HepG2 (cell line): Measurements from ENCODE around the gene THAP2. TPM values are rescaled to one million over a fixed set of nuclear protein-coding genes. Genes with fewer than 3 reads are reported as not detected.

Experiments
- ATF2 ChIP-seq: sonication (generic); formaldehyde crosslinking; IDR thresholded peaks from 2 replicates; pipeline ENCODE4 v1.4.0; 2020; ENCODE audit warnings: missing genetic modification reagents
- EP300 ChIP-seq, 3 experiments: sonication (generic) in 1 of 3; formaldehyde crosslinking in 1 of 3; IDR thresholded peaks; 2 replicates each; pipeline versions ENCODE4 v1.5.1 to v1.6.1; 2011 to 2020; ENCODE audit warnings: low read depth in 2 of 3, low read length in 2 of 3, borderline replicate concordance in 1 of 3, improper control_type of control experiment in 1 of 3, mild to moderate bottlenecking in 1 of 3, missing genetic modification reagents in 1 of 3, moderate library complexity in 1 of 3
- HINFP ChIP-seq: sonication (generic); formaldehyde crosslinking; IDR thresholded peaks from 2 replicates; pipeline ENCODE4 v1.4.0; 2020; ENCODE audit warnings: low read depth, mild to moderate bottlenecking, missing genetic modification reagents
- IRF2 ChIP-seq: IDR thresholded peaks from 2 replicates; pipeline ENCODE4 v1.6.1; 2018; ENCODE audit warnings: missing genetic modification reagents, missing compliant biosample characterization
- KDM4B ChIP-seq: sonication (generic); formaldehyde crosslinking; IDR thresholded peaks from 2 replicates; pipeline ENCODE4 v1.4.0; 2020; ENCODE audit warnings: missing genetic modification reagents
- NR0B2 ChIP-seq: sonication (generic); formaldehyde crosslinking; IDR thresholded peaks from 2 replicates; pipeline ENCODE4 v1.4.0; 2020; ENCODE audit warnings: mild to moderate bottlenecking, missing genetic modification reagents
- RORA ChIP-seq: sonication (generic); formaldehyde crosslinking; IDR thresholded peaks from 2 replicates; pipeline ENCODE4 v1.5.0; 2020; ENCODE audit warnings: mild to moderate bottlenecking, missing genetic modification reagents, moderate library complexity
- TEF ChIP-seq: sonication (generic); formaldehyde crosslinking; IDR thresholded peaks from 2 replicates; pipeline ENCODE4 v1.5.0; 2020; ENCODE audit warnings: missing genetic modification reagents
- TFE3 ChIP-seq: IDR thresholded peaks from 2 replicates; pipeline ENCODE4 v1.6.1; 2016
- TOPORS ChIP-seq: sonication (generic); formaldehyde crosslinking; IDR thresholded peaks from 2 replicates; pipeline ENCODE4 v1.8.0; 2023; ENCODE audit warnings: mild to moderate bottlenecking, missing genetic modification reagents
- ZBTB44 ChIP-seq: sonication (generic); formaldehyde crosslinking; IDR thresholded peaks from 2 replicates; pipeline ENCODE4 v1.4.0; 2020; ENCODE audit warnings: missing genetic modification reagents
- ZNF160 ChIP-seq: sonication (generic); formaldehyde crosslinking; IDR thresholded peaks from 2 replicates; pipeline ENCODE4 v1.8.0; 2022; ENCODE audit warnings: mild to moderate bottlenecking, inconsistent platforms, missing genetic modification reagents
- ZNF556 ChIP-seq: sonication (generic); formaldehyde crosslinking; IDR thresholded peaks from 2 replicates; pipeline ENCODE4 v1.4.0; 2020; ENCODE audit warnings: mild to moderate bottlenecking, missing genetic modification reagents, borderline replicate concordance
- ZNF562 ChIP-seq: sonication (generic); formaldehyde crosslinking; IDR thresholded peaks from 2 replicates; pipeline ENCODE4 v1.8.0; 2022; ENCODE audit warnings: missing genetic modification reagents, borderline replicate concordance
- ZNF614 ChIP-seq: IDR thresholded peaks from 2 replicates; pipeline ENCODE4 v1.6.1; 2018; ENCODE audit warnings: missing biosample characterization, missing genetic modification reagents, inconsistent platforms, borderline replicate concordance
- ZNF639 ChIP-seq: conservative IDR thresholded peaks from 2 replicates; pipeline ENCODE4 v1.6.1; 2018; ENCODE audit warnings: missing genetic modification reagents
- ZNF775 ChIP-seq: sonication (generic); formaldehyde crosslinking; IDR thresholded peaks from 2 replicates; pipeline ENCODE4 v1.4.0; 2020; ENCODE audit warnings: missing genetic modification reagents, mild to moderate bottlenecking, moderate library complexity, borderline replicate concordance
- polyA plus RNA-seq, 8 experiments: library from polyadenylated mRNA; depleted of rRNA in 3 of 8; stranded (reverse) in 7 of 8; unstranded in 1 of 8; fragments of >200 nt; fragmentation: Illumina TruSeq in 4 of 8; extraction: Trizol in 4 of 8; gene quantifications; 2 replicates each; pipeline versions ENCODE4 v1.2.1 to v1.2.3, GENCODE V29; 2011 to 2016; ENCODE audit warnings: low read depth in 4 of 8, missing spikeins in 1 of 8, mixed read lengths in 1 of 8; ENCODE audit not compliant: insufficient read depth in 1 of 8
- total RNA-seq, 5 experiments: library from RNA; depleted of rRNA; stranded (reverse); fragments of >200 nt; fragmentation: Illumina TruSeq; extraction: Trizol; gene quantifications; 2 replicates each; pipeline ENCODE4 v1.2.3, GENCODE V29; 2016; ENCODE audit warnings: low read depth in 1 of 5

THAP2 gene
- total and polyA plus RNA-seq, 2 of the 13 experiments (the other 11 are each of a cell fraction or from before 2014, with no cell fraction given), result 5.2 to 6.2 TPM

- TF ChIP-seq TFE3 (CRISPR knock-in tag), result 0 out of 2 replicates have a peak, but pooled peaks have one; percentile 14
- TF ChIP-seq NR0B2 (CRISPR knock-in tag), result no peak
- TF ChIP-seq TEF (CRISPR knock-in tag), result no peak
- TF ChIP-seq HINFP (CRISPR knock-in tag), result no peak
- 0 out of 2 replicates have a peak, but pooled peaks have one; percentile 14 for TF ChIP-seq ZNF556 (CRISPR knock-in tag)
- TF ChIP-seq ZBTB44, result no peak; the same call in 1 of the 2 replicates
- TF ChIP-seq RORA (CRISPR knock-in tag), result no peak
- TF ChIP-seq TOPORS (CRISPR knock-in tag), result no peak
- TF ChIP-seq EP300 (IDR thresholded peaks at IDR 0.05; ENCODE audit: low read depth in 2 of 2, low read length in 2 of 2), result no peak
- no peak for TF ChIP-seq EP300 (CRISPR knock-in tag; IDR thresholded peaks at IDR 0.05; ENCODE audit: borderline replicate concordance)
- no peak for TF ChIP-seq ZNF775 (CRISPR knock-in tag)
- TF ChIP-seq KDM4B, result 0 out of 2 replicates have a peak, but pooled peaks have one; percentile 26
- no peak for TF ChIP-seq ZNF562
- TF ChIP-seq ZNF614 (CRISPR knock-in tag), result peak; percentile 53
- TF ChIP-seq ZNF639 (CRISPR knock-in tag), result no peak
- no peak; the same call in 1 of the 2 replicates for TF ChIP-seq ATF2 (CRISPR knock-in tag)
- peak; percentile 74 for TF ChIP-seq IRF2
- TF ChIP-seq ZNF160 (CRISPR knock-in tag), result no peak
Measured at GRCh38 chr12:71663561-71664410, at the start of gene THAP2, which contains the start of gene ZFC3H1 (continued).
